Ovary (tissue), 9 donors: Measurements from ENCODE around the gene C9orf152. TPM values are rescaled to one million over a fixed set of nuclear protein-coding genes. Genes with fewer than 3 reads are reported as not detected.

Source experiments
- DNase-seq, 5 donors: peaks; one replicate each; pipeline ENCODE4 v3.0.0-alpha.2; 2019 to 2020
- H3K27ac ChIP-seq, 2 donors: fragments of 200-600 bp; one replicate each; pipeline versions ENCODE4 v1.5.1 to v1.8.0; 2019 to 2022
- H3K27me3 ChIP-seq: fragments of 200-600 bp; one replicate; pipeline ENCODE4 v1.8.0; 2022
- H3K36me3 ChIP-seq: fragments of 200-600 bp; sonication (generic); one replicate; pipeline ENCODE4 v1.5.1; 2019
- H3K4me1 ChIP-seq: one replicate; pipeline ENCODE4 v1.8.1; 2013; ENCODE audit warnings: mild to moderate bottlenecking, moderate library complexity; ENCODE audit not compliant: insufficient read depth
- H3K4me3 ChIP-seq: fragments of 200-600 bp; sonication (generic); one replicate; pipeline ENCODE4 v1.5.1; 2017
- H3K9me3 ChIP-seq, 2 donors: fragments of 200-600 bp in 1 of 2; sonication (generic) in 1 of 2; one replicate each; pipeline versions ENCODE4 v1.5.1 to v1.8.1; 2013 to 2019; ENCODE audit warnings: mild to moderate bottlenecking in 1 of 2, moderate library complexity in 1 of 2
- EP300 ChIP-seq: sonication (generic); formaldehyde crosslinking; IDR thresholded peaks from one replicate; pipeline ENCODE4 v1.6.1; 2017; ENCODE audit warnings: antibody characterized with exemption
- POLR2A ChIP-seq: fragments of 450-650 bp; IDR thresholded peaks from one replicate; pipeline ENCODE4 v1.6.1; 2017; ENCODE audit warnings: antibody characterized with exemption, mild to moderate bottlenecking, moderate library complexity
- WGBS, 3 donors: extraction: QIAGEN DNeasy Blood & Tissue Kit in 1 of 3; methylation state at CpG; one replicate each; pipeline versions ENCODE4 v1.1.5 to v1.1.7; 2013 to 2017; 5-methylcytosine and 5-hydroxymethylcytosine counted together
- intact Hi-C, 4 donors: fragments of 100-400 bp; cut with DNase I; formaldehyde crosslinking; loops; one replicate each; pipeline versions ENCODE4 v1.11.0 to v1.15.1; 2022 to 2023
- polyA plus RNA-seq, 2 donors: library from polyadenylated mRNA; stranded (reverse); fragments of 200-250 nt in 1 of 2; fragments of 350-450 nt in 1 of 2; fragmentation: Illumina TruSeq in 1 of 2; extraction: RNeasy Lipid Tissue Mini Kit (QIAGEN cat#74804) in 1 of 2; gene quantifications; one replicate each; pipeline ENCODE4 v1.2.3, GENCODE V29; 2013 to 2014
- total RNA-seq, 7 donors: library from RNA; depleted of rRNA in 2 of 7; stranded (reverse); fragments of >200 nt in 2 of 7; fragmentation: NEBNext Ultra II Directional in 3 of 7; extraction: Animal tissue kit (Norgen Biotek cat#: 25700) in 3 of 7; gene quantifications; one replicate each; pipeline versions ENCODE4 v1.1.0 to v1.2.4, GENCODE V29; 2016 to 2023
- TF ChIP-seq, protein P1 (sequence below), 3 donors: fragments of 450-650 bp in 2 of 3; fragments of 200-600 bp in 1 of 3; IDR thresholded peaks; one replicate each; pipeline versions ENCODE4 v1.5.1 to v1.8.0; 2016 to 2022; ENCODE audit warnings: antibody characterized with exemption in 3 of 3, mild to moderate bottlenecking in 1 of 3
- donor health status: DM: no; HTN: no; CAD: no; lungs with moderate emphysema.
- donor health status: DM: no; HTN: no; CAD: no.
- donor health status: Bipolar disorder and iron deficiency.
- donor health status: DM: yes; HTN: yes; CAD: no.
- donor health status: DM: no; HTN: no; CAD: no.
- donor health status: DM: yes; HTN: yes; CAD: no.

Gene C9orf152
- total and polyA plus RNA-seq, 9 donors: 0.07 to 0.34 (median 0.17) TPM; not detected in 4

DNA sequence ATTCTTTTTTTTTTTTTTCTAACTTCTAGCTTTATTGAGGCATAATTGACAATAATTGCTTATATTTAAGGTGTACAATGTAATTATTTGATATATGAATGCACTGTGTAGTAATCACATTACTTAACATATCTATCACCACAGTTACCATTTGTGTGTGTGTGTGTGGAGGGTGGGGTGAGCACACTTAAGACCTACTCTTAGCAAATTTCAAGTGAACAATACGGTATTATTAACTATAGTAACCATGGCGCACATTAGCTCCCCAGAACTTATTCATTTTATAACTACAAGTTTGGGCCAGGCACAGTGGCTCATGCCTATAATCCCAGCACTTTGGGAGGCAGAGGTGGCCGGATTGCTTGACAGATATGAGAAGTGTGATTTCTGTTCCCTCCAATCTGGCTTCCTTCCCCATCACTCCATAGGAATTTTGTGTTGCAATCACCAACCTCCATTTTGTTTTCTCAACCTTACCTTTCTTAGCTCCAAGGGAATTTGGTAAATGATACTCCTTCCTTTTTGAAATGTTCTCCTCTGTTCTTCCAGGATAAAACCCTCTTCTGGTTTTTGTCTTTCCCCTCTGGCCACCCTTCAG is 33.4 kb upstream of the C9orf152 start:
- TF ChIP-seq POLR2A (no peak), EP300 (no peak)
- TF ChIP-seq, protein P1, sequence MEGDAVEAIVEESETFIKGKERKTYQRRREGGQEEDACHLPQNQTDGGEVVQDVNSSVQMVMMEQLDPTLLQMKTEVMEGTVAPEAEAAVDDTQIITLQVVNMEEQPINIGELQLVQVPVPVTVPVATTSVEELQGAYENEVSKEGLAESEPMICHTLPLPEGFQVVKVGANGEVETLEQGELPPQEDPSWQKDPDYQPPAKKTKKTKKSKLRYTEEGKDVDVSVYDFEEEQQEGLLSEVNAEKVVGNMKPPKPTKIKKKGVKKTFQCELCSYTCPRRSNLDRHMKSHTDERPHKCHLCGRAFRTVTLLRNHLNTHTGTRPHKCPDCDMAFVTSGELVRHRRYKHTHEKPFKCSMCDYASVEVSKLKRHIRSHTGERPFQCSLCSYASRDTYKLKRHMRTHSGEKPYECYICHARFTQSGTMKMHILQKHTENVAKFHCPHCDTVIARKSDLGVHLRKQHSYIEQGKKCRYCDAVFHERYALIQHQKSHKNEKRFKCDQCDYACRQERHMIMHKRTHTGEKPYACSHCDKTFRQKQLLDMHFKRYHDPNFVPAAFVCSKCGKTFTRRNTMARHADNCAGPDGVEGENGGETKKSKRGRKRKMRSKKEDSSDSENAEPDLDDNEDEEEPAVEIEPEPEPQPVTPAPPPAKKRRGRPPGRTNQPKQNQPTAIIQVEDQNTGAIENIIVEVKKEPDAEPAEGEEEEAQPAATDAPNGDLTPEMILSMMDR (IDR thresholded peaks at IDR 0.05): no peak
- intact Hi-C loops: no loop called here
- Histone ChIP-seq H3K27ac (no peak overlapping the region), H3K9me3 (no peaks in the 10 kb centered on the region), H3K36me3 (no peaks in the 10 kb centered on the region), H3K4me1 (peaks cover 4% of the 10 kb centered on the region), H3K27me3 (no peaks in the 10 kb centered on the region), H3K4me3 (no peak overlapping the region)
- no peak for DNase-seq
- 95 to 97% (median 96%) methylated on average over 3 of the region's 3 CpGs for WGBS, 3 donors

- intact Hi-C loops: no loop called here
Measured at GRCh38 chr9:110240198-110240597, 32.2 kb upstream of the C9orf152 start.

GRCh38 chr9:110228321-110228720 is 20.4 kb upstream of the C9orf152 start:
- no peaks in the 10 kb centered on the region for H3K4me1 ChIP-seq
- H3K36me3 ChIP-seq: no peaks in the 10 kb centered on the region
- DNase-seq: no peak
- no peaks in the 10 kb centered on the region for H3K27me3 ChIP-seq
- TF ChIP-seq POLR2A (no peak), EP300 (no peak)
- TF ChIP-seq, protein P1 (IDR thresholded peaks at IDR 0.05): no peak
- intact Hi-C loops: no loop called here
- no peak overlapping the region for H3K4me3 ChIP-seq
- H3K27ac ChIP-seq: no peak overlapping the region
- 61 to 69% (median 62%) methylated on average over 2 of the region's 2 CpGs for WGBS, 3 donors
- H3K9me3 ChIP-seq: no peaks in the 10 kb centered on the region

More at GRCh38 chr9:110240198-110240597, 32.2 kb upstream of the C9orf152 start:
- H3K27me3 ChIP-seq: no peaks in the 10 kb centered on the region
- H3K4me3 ChIP-seq: no peak overlapping the region
- H3K36me3 ChIP-seq: no peaks in the 10 kb centered on the region
- no peak for DNase-seq
- H3K4me1 ChIP-seq: peaks cover 4% of the 10 kb centered on the region
- 0 to 6% (median 0%) methylated on average over 1 of the region's 1 CpG for WGBS, 3 donors
- TF ChIP-seq, protein P1 (IDR thresholded peaks at IDR 0.05): no peak
- H3K9me3 ChIP-seq: no peaks in the 10 kb centered on the region
- H3K27ac ChIP-seq: no peak overlapping the region

GRCh38 chr9:110224583-110224982 is 16.6 kb upstream of the C9orf152 start:
- H3K36me3 ChIP-seq: no peaks in the 10 kb centered on the region
- DNase-seq: no peak
- no peak for TF ChIP-seq POLR2A
- no peak for TF ChIP-seq EP300
- TF ChIP-seq, protein P1 (IDR thresholded peaks at IDR 0.05): no peak
- H3K9me3 ChIP-seq: no peaks in the 10 kb centered on the region
- no peaks in the 10 kb centered on the region for H3K27me3 ChIP-seq
- intact Hi-C loops: no loop called here
- no peaks in the 10 kb centered on the region for H3K4me1 ChIP-seq
- H3K27ac ChIP-seq: no peak overlapping the region
- 70 to 91% (median 75%) methylated on average over 3 of the region's 3 CpGs for WGBS, 3 donors
- no peak overlapping the region for H3K4me3 ChIP-seq
